Astrocyte of the hippocampus (primary cell): ENCODE measurements around the gene WNK1.
"Not testable (repeated sequence)": the region's sequence is repeated elsewhere in the genome, so short reads cannot be mapped to it uniquely, and the experiment has no call there.

Experiments used
- DNase-seq: peaks from one replicate; pipeline ENCODE4 v3.0.0; 2011; ENCODE audit warnings: low read depth, low spot score

The WNK1 gene

GRCh38 chr12:751999-752694 lies at the start of gene WNK1:
WNK1 (plus strand) TSS chr12:752579; CDS start chr12:753566, 987 bp downstream.
- DNase-seq = peak; percentile 99

DNA sequence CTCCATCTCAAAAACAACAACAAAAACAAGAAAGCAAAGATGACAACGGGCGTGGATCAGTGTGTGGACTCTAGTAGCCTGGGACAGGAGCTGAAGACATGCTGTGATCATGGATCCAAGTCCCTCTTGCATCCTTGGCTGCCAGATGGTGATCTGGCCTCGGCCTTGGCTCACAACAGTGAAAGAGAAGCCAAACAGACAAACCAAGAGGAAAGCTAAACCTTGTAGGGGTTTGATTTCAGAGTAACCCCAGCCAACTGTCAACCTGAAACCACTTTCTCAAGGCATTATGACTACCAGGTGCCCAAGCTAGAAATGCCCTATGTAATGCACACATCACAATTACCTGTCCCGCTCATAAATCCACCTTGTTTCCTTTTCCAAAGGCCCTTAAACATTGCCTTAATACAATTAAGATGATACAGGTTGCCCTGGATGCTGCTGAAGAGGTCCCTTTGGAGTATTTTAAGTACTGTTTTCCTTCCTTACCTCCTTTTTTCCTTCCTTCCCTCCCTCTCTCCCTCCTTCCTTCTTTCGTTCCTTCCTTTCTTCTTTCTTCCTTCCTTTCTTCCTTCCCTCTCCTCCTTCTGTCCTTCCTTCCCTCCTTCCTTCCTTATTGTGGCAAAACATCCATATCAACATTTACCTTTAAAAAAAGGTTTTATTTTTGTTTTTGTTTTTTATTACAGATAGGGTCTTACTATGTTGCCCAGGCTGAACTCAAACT lies 47.7 kb upstream of the WNK1 start:
- no peak for DNase-seq

DNA sequence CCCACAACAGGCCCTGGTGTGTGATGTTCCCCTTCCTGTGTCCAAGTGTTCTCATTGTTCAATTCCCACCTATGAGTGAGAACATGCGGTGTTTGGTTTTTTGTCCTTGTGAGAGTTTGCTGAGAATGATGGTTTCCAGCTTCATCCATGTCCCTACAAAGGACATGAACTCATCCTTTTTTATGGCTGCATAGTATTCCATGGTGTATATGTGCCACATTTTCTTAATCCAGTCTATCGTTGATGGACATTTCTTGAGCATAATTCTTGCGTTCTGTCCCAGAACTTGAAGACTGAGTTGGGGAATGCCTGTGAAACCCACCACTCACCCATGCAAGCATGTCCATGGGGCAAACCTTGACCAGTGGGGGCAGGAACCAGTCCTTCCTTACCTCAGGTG lies 44.3 kb upstream of the WNK1 start:
- DNase-seq = not testable (repeated sequence)

- DNase-seq = no peak
Measured at GRCh38 chr12:709455-710020, 42.8 kb upstream of the WNK1 start.

DNA sequence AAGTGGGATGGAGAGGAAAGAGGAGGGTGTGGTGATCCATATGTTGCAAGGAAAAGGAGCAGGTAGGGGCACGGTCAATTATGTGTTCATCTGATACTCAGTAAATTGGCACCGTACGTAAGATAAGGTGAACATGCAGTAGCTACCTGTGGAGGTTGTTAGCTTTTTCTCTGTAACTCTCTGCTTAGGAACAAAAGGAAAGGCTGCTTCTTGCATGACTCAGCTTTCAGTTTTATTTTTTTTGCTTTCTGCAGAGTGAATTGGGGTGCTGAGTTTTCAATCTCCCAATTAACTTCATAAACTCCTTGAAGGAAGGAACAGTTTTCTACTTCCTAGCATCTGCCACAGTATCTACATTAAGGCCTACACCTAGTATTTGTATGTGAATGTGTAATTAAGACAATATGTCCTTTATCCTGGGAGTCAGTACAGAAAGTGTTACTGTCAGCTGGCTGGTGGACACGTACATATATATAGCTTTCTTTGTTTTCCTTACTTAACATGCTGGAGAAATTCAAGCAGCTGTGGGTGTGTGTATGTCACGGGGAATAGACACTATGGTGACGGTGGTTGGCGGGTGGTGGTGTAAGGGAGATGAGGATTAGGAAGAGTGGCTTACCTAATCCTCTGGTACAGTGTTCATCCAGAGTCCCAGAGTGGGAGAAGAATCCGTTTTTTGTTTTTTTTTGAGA lies 40.1 kb upstream of the WNK1 start:
- DNase-seq = peak; percentile 30

GRCh38 chr12:713281-713875 lies 39.0 kb upstream of the WNK1 start:
- no peak for DNase-seq

DNA sequence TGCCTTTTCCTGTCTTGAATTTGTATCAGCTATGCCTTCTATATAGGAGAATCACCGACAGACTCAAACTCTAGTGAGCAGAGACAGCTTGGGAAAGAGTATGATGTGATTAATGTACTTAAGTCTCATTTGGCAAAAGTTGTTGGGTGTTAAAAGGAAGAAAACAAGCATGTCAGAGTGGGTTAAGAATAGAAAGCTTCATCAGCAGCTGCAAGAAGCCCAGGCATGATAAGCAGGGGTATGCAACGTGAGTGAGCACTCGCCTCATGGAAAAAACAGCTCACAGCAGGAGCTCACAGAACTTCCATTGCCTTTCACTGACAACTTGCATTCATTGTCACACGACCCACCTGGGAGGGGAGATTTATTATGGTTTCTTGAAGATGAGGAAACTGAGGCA lies 35.9 kb upstream of the WNK1 start:
- peak; percentile 28 for DNase-seq

DNA sequence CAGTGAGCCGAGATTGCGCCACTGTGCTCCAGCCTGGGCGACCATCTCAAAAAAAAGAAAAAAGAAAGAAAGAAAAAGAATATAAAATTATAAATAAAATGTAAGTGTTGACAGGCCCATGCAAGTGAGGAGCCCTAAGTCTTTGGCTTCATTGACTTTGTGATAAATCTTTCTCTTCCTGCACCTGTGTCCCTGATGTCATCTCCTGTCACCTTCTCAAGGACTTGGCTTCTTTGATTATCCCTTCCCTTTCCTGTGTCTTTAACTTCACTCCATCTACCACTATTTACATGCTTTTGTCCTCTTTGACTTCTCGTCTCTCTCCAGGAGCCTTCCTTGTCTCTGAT lies 33.6 kb upstream of the WNK1 start:
- no peak for DNase-seq

DNA sequence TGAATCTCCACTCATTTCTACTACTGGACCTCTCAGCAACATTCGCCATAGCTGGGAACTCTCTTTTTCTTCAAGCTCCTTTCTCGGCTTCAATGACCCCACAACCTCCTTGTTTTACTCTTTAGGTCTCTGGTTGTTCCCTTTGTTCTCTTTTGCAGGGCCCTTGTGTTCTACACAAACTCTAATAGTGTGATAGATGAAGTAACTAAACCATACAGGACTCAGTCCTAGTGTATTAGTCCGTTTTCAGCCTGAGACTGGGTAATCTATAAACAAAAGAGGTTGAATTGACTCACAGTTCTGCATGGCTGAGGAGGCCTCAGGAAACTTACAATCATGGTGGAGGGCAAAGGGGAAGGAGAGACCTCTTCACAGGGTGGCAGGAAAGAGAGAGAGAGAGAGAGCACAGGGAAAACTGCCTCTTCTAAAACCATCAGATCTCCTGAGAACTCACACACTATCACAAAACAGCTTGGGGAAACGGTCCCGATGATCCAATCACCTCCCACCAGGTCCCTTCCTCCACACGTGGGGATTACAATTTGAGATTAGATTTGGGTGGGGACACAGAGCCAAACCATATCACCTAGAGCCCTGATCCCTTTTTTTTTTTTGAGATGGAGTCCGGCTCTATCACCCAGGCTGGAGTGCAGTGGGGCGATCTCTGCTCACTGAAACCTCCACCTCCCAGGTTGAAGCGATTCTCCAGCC lies 32.0 kb upstream of the WNK1 start:
- DNase-seq = no peak

DNA sequence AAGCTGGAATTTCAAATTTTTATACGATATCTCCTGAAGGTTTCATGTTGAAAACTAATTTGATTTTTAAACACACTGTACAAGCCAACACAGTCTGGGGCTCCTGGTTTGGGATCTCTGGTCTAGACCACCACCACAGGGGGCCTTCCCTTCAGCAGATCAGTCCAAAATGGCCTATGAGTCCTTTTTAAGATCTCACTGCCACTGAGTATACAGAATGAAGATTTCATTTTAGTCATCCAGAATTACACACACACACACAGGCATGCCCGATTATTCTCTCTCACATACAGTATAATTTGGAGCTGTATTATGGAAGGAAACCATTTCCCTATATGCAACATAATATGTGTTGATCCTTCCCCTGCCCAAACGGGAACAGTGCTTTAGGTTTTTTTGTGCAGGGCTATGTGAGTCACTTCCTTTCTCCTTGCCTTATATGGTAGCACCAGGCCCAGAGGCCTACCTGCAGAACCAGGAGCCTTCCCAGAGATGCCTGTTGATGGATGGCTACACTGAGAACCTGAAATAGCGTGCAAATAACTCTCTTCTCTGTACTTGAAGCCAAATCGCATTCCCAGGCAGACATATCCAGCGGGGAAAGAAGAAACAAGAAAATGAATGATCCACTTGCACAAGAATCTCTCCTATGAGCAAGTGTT lies 28.1 kb upstream of the WNK1 start:
- DNase-seq = peak; percentile 17

- no peak for DNase-seq
Measured at GRCh38 chr12:725076-725475, 27.3 kb upstream of the WNK1 start.

DNA sequence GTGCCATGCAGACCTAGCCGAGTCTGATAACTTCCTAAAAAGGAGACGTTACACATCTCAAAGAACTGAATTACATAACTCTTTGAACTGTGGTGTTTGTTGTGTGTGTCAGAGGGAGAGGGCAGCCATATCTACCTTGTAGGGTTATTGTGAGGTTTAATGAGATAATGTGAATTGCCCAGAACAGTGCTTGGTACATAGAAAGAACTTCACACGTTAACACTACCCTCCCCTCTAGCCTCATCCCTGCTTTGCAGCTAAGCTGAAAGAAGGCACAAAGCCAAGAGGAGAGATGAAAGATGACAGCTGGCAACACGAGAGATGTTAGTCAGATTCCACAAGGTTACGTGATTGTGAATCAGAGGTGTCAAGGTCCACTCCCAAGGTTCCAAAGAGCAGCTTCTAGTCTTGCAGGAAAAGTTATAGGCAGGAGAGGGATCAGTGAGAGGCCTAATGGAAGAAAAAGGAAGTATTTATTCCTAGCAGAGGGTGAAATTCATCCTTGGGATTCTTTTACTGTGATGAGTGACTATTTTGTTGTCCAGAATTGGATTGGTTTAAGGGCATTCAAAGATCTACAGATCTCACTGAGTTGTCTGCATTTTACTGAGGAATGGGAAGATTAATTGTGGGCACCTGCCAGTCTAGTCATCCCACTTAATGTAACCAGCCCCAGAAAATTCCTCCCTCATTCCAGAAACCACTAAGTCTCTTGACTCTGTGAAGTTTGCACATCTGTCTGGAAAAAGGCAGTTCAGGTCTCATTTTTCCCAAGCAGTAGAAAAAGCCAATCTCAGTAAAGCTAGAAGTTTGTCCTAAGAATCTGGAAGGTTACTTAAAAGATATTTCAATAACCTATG lies 25.9 kb upstream of the WNK1 start:
- DNase-seq = peak; percentile 29

DNA sequence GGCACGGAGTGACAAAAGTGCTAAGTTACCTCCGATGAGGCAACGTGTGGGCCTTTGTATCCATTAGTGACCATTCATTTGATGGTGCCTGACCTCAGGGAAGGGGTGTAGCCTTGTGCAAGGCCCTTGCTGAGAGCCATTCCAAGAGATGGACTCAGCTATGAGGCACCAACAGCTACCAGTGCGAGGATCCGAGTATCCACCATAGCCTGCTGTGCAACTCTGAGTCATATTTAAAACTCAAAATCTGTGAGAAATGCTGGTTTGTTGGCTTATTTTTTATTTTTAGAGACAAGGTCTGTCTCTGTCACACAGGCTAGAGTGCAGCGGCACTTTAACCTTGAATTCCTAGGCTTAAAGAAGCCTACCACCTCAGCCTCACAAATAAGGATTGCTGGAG lies 25.1 kb upstream of the WNK1 start:
- DNase-seq = no peak

GRCh38 chr12:728781-729180 lies 23.6 kb upstream of the WNK1 start:
- DNase-seq = no peak

- DNase-seq = no peak
Measured at GRCh38 chr12:729221-729620, 23.2 kb upstream of the WNK1 start.

GRCh38 chr12:730550-730949 lies 21.8 kb upstream of the WNK1 start:
- DNase-seq = no peak

DNA sequence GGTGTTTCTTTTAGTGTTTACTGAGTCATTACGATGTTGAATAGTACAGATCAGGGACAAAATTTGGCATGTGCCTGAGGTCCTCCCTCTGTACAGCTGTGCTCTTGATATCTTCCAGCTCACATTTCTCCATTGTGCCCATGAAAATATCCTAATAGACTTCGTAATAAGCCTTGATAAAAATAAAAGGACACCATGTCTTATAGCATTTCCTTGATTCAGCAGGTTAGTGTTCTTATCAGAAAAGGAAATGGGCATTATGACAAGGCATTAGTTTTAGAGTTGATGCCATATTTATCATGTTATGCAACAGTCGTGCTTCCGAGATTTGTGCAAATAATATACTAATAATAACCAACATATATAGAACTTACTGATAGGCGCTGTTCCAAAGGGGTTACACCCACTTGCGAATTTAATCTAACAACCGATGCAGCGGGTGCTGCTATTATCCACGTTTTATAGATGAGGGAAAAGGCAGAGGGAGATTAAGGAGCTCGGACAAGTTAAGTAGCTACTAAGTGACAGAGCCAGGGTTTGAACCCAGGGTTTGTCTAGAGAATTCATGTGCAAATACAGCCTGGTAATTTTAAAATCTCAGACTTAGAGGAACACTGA lies 15.1 kb upstream of the WNK1 start:
- no peak for DNase-seq

DNA sequence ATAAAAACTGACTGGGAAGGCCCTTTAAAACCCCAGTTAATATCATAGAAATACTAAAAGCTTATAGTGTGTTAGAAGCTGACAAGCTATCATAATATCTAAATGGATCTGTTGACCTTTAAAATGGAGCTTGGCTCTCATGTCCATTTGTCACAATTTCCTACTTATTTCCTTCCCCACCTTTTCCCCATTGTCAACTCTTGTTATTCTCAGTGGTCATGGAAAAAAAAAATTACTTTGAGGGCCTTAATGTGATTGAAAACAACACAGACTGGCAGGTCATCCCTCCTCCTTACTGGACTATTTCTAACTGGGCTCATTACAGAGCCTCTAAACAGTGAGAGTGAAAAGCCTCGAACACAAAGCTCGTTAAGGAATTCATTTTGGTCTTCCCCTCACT lies 13.7 kb upstream of the WNK1 start:
- no peak for DNase-seq

- DNase-seq = no peak
Measured at GRCh38 chr12:739349-739748, 13.0 kb upstream of the WNK1 start.

DNA sequence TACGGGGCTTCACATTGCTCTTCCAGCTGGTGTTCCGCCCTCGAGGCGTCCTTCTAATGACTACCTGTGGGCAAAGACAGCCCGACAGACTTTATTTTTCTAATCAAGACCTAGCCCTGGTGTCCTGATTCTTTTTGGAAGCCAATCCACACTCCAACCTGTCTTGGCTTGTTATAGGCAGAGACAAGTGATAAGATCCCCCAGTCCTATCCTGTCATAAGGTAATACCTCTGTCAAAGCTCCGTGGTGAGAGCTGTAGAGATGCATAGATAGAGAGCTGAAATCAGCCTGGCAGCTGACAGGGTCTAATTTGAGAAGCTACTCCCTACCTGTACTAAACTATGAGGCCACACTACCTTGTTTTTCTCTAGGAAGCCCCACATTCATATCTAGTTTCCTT lies 11.5 kb upstream of the WNK1 start:
- DNase-seq = no peak
